HG02852 (cell line): Measurements from ENCODE around the gene CRNKL1.
A peak's percentile ranks its signal among the peaks of the same experiment; 100 is the strongest.

Source experiments
- ATAC-seq: cut with Tn5 transposase; IDR thresholded peaks from one replicate; pipeline ENCODE4 v1.9.1; 2021; ENCODE audit warnings: mild to moderate bottlenecking, moderate library complexity; ENCODE audit not compliant: unreplicated experiment

Gene CRNKL1

DNA sequence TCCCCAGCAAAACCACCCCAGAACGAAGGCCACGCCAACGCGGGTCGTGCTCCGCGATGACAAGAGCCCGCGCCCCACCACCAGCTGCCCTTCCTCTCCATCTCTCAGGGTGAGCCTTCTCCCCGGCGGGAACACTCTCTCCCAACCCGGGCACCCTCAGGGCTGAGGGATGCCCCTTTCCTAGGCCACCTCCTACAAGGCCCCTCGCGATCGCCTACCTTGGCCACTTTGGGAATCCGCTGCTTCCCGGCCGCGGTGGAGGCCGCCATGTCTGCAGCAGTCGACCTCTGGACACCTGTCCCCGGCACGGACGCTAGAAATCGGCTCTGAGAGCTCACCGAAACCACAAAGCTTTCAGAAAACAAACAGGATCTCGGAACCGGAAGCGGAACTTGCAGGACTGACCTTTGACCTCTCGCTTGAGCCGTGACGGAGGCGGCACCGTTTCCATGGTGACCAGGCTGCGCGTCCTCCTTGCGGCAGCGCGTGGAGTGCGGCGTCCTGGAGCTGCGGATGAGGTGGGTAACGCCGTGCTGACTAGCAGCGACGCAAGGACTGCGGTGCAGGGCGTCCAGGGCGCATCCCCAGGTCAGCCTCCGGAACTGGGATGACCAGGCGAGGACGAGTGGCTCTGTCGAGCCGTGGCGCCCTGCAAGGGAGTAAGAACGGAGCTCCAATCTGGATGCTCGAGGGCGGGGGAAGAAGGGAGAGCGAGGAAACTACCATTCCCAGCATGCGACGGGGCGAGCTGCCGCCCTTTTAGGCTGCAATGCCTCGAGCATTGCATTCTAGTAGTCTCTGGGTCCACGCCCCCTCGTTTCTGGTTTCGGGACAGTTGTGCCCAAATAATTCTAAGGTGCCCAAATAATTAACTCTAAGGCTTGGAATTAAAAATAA lies at the start of gene CRNKL1, which contains the start of gene CFAP61:
CRNKL1 (minus strand) TSS at position 393 of the 897 bp plus-strand sequence; CDS start at position 269, 124 bp downstream.
CFAP61 (plus strand) TSS at position 459 of the 897 bp plus-strand sequence. CDS start 4,122 bp downstream, outside the sequence.
- peak; percentile 93 for ATAC-seq

DNA sequence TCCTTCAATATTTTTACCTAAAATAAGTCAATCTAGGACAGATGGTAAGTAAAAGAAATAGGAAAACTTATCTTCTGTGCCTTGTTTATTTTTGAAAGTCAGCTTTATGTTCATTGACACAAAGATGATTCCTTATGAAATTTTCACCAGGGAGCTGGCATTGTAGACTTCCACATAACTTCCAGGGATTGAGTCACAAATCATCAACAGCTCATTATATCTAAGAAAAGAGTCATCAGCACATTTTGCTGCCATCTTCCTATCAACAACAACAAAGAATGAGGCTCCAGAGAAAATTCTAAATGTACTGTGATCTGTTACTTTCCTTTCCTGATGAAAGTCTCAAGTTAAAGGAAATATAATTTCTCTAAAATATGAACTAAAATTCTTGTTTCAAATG lies 48.6 kb upstream of the CRNKL1 start:
- ATAC-seq, result no peak

GRCh38 chr20:20096421-20096820 lies 44.2 kb upstream of the CRNKL1 start:
- ATAC-seq, result no peak

DNA sequence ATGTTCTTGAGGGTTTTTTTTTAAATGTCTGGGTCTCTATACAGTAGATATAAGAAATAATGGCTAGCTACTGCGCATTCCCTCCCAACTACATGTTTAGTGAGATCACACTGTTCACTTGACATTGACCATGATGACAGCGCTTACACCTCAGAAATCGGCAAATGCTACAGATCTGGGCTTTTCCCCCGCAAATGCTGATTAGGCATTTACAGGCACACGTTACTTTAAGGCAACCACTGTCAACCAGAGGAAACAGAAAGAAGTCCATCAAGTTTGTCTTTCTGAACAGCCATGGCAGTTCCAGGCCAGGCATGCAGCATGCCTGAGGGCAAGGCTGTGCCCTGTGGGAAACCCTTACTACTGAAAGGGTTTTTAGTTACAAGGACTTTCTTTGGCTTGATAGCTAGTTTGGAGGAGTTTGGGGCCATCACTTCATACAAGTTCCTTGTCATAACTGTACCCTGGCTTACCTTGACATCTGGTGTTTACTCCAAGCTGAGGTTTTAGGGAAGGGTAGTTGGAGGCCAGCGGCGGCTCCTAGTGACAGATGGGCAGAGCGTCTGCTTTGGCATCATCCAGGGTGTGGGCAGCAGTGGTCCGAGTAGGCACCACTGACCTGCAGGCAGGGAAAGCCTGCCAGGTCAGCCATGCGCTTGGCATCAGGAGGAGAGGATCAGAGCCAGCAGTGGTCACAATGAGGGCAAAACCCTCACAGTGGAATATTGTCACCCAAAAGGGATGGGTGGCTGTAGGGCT lies 43.0 kb upstream of the CRNKL1 start:
- no peak for ATAC-seq

DNA sequence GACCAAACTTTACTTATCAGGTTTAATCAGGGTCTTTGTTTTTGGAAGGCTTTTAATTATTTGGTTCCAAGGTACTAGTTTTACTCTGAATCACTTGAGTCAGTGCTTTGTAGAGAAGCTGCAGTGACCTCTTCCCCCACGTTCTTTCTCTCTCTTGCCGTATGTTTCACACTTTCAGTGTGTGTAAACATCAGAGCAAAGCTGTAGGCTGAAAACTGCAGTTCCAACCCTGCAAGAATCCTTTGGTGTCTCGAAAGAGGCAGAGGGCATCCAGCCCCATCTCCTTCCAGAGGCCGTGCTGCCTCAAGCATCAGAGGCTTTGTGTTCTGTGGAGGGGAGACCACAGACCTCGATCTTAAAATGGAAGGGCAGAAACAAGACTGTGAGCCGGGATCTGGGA lies 42.1 kb upstream of the CRNKL1 start:
- ATAC-seq, result no peak

DNA sequence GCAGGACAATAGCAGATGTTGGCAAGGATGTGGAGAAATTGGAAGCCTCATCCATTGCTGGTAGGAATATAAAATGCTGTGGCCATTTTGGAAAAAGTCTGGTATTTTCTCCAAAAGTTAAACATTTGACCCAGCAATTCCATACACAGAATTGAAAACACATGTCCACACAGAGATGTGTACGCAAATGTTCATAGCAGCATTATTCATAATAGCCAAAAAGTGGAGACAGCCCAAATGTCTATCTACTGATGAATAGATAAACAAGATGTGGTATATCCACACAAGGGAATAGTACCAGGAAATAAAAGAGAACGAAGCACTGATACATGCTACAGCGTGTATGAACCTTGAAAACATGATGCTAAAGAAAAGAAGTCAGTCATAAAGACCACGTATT lies 40.6 kb upstream of the CRNKL1 start:
- ATAC-seq, result no peak

- no peak for ATAC-seq
Measured at GRCh38 chr20:20089939-20090338, 37.7 kb upstream of the CRNKL1 start.

GRCh38 chr20:20089018-20089417 lies 36.8 kb upstream of the CRNKL1 start:
- ATAC-seq, result no peak

GRCh38 chr20:20085812-20086211 lies 33.5 kb upstream of the CRNKL1 start:
- no peak for ATAC-seq

DNA sequence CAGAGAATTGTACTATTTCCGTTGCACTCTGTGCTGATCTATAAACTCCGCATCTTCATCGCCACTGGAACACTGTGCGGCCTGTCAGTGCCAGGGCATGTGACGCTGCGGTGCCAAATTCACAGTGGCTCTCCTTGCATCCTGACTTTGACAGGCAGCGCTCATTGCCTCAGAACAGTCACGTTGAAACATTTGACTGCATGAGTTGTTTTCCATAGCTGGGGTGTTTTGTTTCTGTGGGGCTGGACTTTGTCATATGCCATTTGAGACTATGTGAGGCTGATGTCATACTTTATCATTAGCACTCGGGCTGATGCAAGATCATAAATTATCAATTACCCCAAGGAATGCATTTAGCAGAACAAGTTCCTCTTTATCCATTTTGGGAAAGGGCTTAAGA lies 32.8 kb upstream of the CRNKL1 start:
- no peak for ATAC-seq

GRCh38 chr20:20084296-20084752 lies 32.1 kb upstream of the CRNKL1 start:
- ATAC-seq, result no peak

DNA sequence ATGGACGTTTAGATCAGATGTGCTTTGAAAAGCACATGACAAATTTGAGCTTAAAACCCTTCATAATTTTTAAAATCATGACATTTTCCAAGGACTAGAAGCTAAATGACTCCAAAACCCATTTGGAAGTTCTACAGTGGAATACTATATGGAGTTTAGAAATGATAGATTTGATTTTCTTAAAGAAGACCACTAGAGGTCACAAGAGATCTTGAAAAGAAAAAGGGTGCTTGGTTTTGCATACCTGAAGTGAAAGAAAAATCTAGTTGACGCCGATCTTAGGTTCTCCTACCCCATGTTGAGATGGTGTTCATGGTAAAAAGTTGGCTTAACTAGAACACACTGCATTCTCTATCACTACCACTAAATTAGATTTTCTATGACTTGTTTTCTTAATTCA lies 31.5 kb upstream of the CRNKL1 start:
- ATAC-seq, result no peak

- no peak for ATAC-seq
Measured at GRCh38 chr20:20079102-20079784, 27.0 kb upstream of the CRNKL1 start.

DNA sequence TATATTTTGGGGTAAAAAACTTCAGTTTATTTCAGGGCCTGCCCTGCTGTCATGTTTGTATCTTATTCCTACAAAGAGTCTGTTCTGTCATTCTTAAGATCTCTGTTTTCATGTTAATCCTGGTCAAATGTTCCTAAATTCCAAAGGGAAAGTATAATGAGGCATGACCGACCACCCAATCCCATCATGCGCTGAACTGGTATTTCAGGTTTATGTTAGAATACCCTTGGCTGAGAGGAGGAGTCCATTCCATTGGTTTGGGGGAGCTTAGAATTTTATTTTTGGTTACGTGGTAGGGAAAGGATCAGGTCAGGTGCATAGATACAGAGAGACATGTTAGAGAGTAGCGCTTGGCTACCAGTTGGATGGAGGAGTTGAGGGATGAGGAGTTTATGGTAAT lies 25.8 kb upstream of the CRNKL1 start:
- no peak for ATAC-seq

DNA sequence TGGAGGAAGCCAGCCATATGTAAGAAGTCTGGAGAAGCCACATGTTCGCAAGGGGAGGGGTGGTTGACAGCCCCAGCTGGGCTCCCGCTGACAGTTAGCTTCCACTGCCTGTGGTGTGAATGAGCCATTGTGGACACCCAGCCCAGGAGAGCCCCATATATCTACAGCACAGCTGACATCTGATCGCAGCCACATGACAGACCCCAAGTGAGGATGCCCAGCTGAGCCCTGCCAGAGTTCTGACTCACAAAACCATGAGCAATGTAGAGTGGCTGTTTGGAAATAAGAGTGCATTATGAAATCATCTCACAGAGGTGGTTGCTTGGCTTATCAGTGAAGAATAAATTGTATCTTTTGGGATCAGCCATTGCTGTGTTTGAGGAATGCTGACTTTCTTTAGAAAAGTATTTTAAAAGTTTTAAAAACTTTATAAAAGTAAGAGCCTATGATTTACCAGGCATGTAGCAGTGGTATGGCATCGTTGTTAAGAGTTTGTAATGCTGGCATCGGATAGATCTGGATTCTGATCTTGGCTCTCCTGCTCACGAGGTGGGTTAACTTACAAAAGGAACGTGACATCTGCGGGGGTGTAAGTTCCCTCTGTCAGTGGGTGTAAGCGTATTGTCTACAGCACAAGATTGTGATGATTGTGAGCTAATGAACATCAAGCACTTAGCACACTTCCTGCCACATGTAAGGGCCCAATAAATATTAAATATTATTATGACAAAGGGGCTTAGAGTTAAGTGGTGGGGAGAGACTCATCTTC lies 24.2 kb upstream of the CRNKL1 start:
- ATAC-seq, result no peak

- ATAC-seq, result no peak
Measured at GRCh38 chr20:20075032-20075431, 22.8 kb upstream of the CRNKL1 start.

DNA sequence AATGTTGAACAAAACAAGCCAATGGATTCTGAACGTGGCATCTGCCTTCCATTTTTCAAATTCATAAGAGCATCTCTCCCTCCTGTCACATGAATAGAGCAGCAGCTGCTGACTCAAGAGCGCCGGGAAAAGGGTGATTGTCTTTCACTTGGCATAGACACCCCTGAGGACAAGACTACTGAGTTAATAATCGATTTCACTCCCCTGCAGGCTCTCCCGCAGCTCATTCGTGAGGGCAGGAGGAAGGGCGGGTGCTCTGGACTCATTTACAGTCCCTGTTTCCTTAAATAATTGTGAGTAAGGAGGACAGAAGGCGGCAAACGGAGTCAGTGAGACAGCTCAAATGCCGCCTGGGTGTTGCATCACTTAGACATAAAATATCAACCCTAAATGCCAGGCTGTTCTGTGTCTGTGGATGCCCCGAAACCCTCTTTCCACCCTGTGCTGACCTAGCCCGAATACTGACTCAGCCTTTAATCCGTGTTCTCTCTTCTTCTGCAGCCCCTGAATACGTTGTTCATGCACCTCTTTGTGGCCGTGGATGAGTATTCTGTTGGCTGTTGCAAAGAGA lies 21.6 kb upstream of the CRNKL1 start:
- no peak for ATAC-seq

GRCh38 chr20:20070871-20071726 lies 18.8 kb upstream of the CRNKL1 start:
- no peak for ATAC-seq

DNA sequence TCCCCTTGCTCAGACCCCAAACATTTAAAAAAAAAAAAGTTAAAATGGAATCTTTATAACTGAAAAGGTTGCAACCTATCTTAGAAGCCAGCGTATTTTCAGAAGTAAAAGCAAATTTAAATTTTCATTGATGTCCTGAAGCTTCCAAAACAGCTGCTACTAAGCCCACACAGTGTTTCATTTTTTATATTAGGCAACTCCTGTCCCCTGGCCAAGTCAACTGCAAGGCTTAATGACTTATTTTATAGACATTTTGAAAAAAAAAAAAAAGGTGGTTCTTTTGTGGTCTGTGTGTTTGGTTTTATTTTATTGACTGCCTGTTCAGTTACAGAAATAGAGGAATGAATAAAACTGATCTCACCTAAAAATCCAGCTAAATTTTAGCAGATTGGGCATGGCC lies 13.1 kb upstream of the CRNKL1 start:
- no peak for ATAC-seq
